ENCODE data around the gene OR2J2. TPM values are rescaled to one million over a fixed set of nuclear protein-coding genes. Genes with fewer than 3 reads are reported as not detected.

OR2J2 gene
- total and polyA plus RNA-seq, 2 of the 4 experiments (the other 2 are of a cell fraction), result not detected

GRCh38 chr6:29130644-29131043, 40.1 kb upstream of the OR2J2 start:
- H3K9me3 ChIP-seq (ENCODE audit: control insufficient read depth, insufficient read depth, low read length), result peaks cover 22% of the 10 kb centered on the region
- BruUV-seq (replicated peaks), result no TSS peak
- ChIA-PET CTCF (no interaction called here), POLR2A (ENCODE audit: unreplicated experiment) (no interaction called here)
- H3K27me3 ChIP-seq (ENCODE audit: control insufficient read depth, insufficient read depth, low read length), result no peaks in the 10 kb centered on the region
- no peak overlapping the region for H3K27ac ChIP-seq (ENCODE audit: insufficient read depth, low read length)
- H2BK120ac ChIP-seq (ENCODE audit: low read depth, low read length), result no peak overlapping the region
- H3K23ac ChIP-seq (ENCODE audit: low read depth, low read length), result no peak overlapping the region
- H2AFZ ChIP-seq (replicated peaks; ENCODE audit: low read length, poor library complexity), result no peak overlapping the region
- H3K14ac ChIP-seq (replicated peaks; ENCODE audit: low read depth, low read length), result no peak overlapping the region
- no peak overlapping the region for H3K56ac ChIP-seq (ENCODE audit: extremely low read depth, insufficient read depth, low read length)
- H2BK5ac ChIP-seq (ENCODE audit: low read depth, low read length, poor library complexity, severe bottlenecking), result no peak overlapping the region
- DNase-seq (no peak), ATAC-seq (ENCODE audit: low read depth) (no peak)
- no peaks in the 10 kb centered on the region for H3K4me1 ChIP-seq (ENCODE audit: control insufficient read depth, insufficient read depth, low read length)
- H4K5ac ChIP-seq (ENCODE audit: low read depth, low read length), result no peak overlapping the region
- dilution Hi-C loops (cut with HindIII; ENCODE audit: low sequenced_read_pairs, unreplicated experiment) (no loop called here), in situ Hi-C loops (cut with MboI; ENCODE audit: low sequenced_read_pairs) (no loop called here), intact Hi-C loops (cut with micrococcal nuclease) (no loop called here)
- no peak overlapping the region for H3K9ac ChIP-seq (ENCODE audit: low read depth, low read length)
- no peak overlapping the region for H3K18ac ChIP-seq (ENCODE audit: low read depth, low read length)
- no peak overlapping the region for H2BK20ac ChIP-seq (ENCODE audit: low read depth, low read length)
- H2AK9ac ChIP-seq (replicated peaks; ENCODE audit: low read depth, low read length, poor library complexity), result no peak overlapping the region
- no peak overlapping the region for H2AK5ac ChIP-seq (ENCODE audit: low read depth, low read length)
- H3K4me2 ChIP-seq (ENCODE audit: low read depth, low read length), result no peak overlapping the region
- H3K79me1 ChIP-seq (ENCODE audit: low read depth in 1 of 2, low read length in 2 of 2), result no peaks in the 10 kb centered on the region
- no peak overlapping the region for H3K4me3 ChIP-seq (ENCODE audit: insufficient read depth, low read depth, low read length)
- H4K91ac ChIP-seq (ENCODE audit: insufficient read depth, low read depth, low read length), result no peak overlapping the region
- no peaks in the 10 kb centered on the region for H4K20me1 ChIP-seq (ENCODE audit: insufficient read depth, low read length)
- no peak overlapping the region for H4K8ac ChIP-seq (ENCODE audit: low read depth in 2 of 2, low read length in 2 of 2)
- TF ChIP-seq RFX5 (IDR thresholded peaks at IDR 0.05; ENCODE audit: low read depth, low read length) (no peak), CEBPB (IDR thresholded peaks at IDR 0.05; ENCODE audit: low read depth, low read length) (no peak), MAZ (IDR thresholded peaks at IDR 0.05; ENCODE audit: borderline replicate concordance, low read depth, low read length) (no peak), CTCF (conservative IDR thresholded peaks at IDR 0.05; ENCODE audit: low read depth, low read length) (no peak), NFE2L2 (IDR thresholded peaks at IDR 0.05; ENCODE audit: low read depth, low read length) (no peak), BHLHE40 (IDR thresholded peaks at IDR 0.05; ENCODE audit: low read depth, low read length) (no peak), RCOR1 (IDR thresholded peaks at IDR 0.05; ENCODE audit: insufficient replicate concordance, low read length) (no peak), SMC3 (IDR thresholded peaks at IDR 0.05; ENCODE audit: low read depth, low read length) (no peak), MAFK (IDR thresholded peaks at IDR 0.05; ENCODE audit: low read depth, low read length) (no peak), CHD1 (IDR thresholded peaks at IDR 0.05; ENCODE audit: low read depth, low read length) (no peak), MXI1 (IDR thresholded peaks at IDR 0.05; ENCODE audit: borderline replicate concordance, low read depth, low read length) (no peak), RAD21 (IDR thresholded peaks at IDR 0.05; ENCODE audit: low read length) (no peak), ELK1 (IDR thresholded peaks at IDR 0.05; ENCODE audit: borderline replicate concordance, low read depth, low read length) (no peak), POLR2A (IDR thresholded peaks at IDR 0.05; ENCODE audit: low read depth, low read length) (no peak), USF2 (IDR thresholded peaks at IDR 0.05; ENCODE audit: low read depth, low read length) (no peak), FOS (IDR thresholded peaks at IDR 0.05; ENCODE audit: low read depth, low read length) (no peak)
- H3K36me3 ChIP-seq (ENCODE audit: control insufficient read depth, insufficient read depth, low read length), result no peaks in the 10 kb centered on the region
- no peak overlapping the region for H2BK15ac ChIP-seq (ENCODE audit: low read depth, low read length)
- no peak overlapping the region for H3K4ac ChIP-seq (ENCODE audit: low read depth, low read length)
- H3K9me1 ChIP-seq (ENCODE audit: insufficient read depth, low read length), result no peaks in the 10 kb centered on the region
- WGBS, 2 experiments (ENCODE audit: extremely low coverage in 2 of 2, insufficient read length in 1 of 2), result no CpG with 5 or more reads among the region's 4 CpGs

Measured in IMR-90 (cell line).